ENCODE data around the gene FBXO9. TPM values are rescaled to one million over a fixed set of nuclear protein-coding genes. Genes with fewer than 3 reads are reported as not detected.

The FBXO9 gene
- total RNA-seq, 1 experiment from 2014 or later, result 68.4 TPM

DNA sequence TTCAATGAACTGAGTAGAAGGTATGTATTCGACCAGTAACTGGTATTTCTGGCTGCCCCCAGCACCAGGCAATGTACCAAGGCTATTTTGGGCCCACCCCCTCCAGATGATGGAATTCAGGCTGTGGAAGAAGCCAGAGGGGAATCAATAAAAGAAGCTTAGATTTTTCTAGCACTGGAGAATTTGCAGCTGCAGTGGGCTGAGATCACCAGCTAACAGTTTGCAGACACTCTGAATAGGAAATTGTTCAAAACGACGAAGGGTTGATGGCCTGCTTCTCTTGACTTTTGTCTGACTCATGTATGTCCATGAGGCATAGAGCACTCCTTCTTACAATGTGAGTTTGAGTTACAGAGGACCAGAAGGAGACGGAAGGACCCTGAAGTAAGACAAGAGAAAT, 32.4 kb upstream of the FBXO9 start:
- no peak overlapping the region for H4K8ac ChIP-seq (replicated peaks; ENCODE audit: insufficient read length, low read depth, low read length)
- no peak overlapping the region for H2BK20ac ChIP-seq (ENCODE audit: low read depth, low read length, poor library complexity, severe bottlenecking)
- H3K9me3 Mint-ChIP-seq, result no peaks in the 10 kb centered on the region
- H3K27me3 Mint-ChIP-seq (ENCODE audit: low read depth), result no peaks in the 10 kb centered on the region
- no peak overlapping the region for H3K27ac Mint-ChIP-seq
- H2BK120ac ChIP-seq (ENCODE audit: low read depth, low read length, poor library complexity, severe bottlenecking), result no peak overlapping the region
- no peak overlapping the region for H3K9ac ChIP-seq (ENCODE audit: extremely low read depth, insufficient read length, low read length)
- H3K56ac ChIP-seq (ENCODE audit: insufficient read length, low read depth, low read length), result no peak overlapping the region
- no CpG with 5 or more reads among the region's 4 CpGs for WGBS (ENCODE audit: extremely low coverage, insufficient read length, low lambda C conversion rate)
- H2AK5ac ChIP-seq (ENCODE audit: insufficient read length, low read length), result no peak overlapping the region
- no peak for DNase-seq
- H3K4me1 Mint-ChIP-seq, result no peaks in the 10 kb centered on the region
- TF ChIP-seq, protein P1, sequence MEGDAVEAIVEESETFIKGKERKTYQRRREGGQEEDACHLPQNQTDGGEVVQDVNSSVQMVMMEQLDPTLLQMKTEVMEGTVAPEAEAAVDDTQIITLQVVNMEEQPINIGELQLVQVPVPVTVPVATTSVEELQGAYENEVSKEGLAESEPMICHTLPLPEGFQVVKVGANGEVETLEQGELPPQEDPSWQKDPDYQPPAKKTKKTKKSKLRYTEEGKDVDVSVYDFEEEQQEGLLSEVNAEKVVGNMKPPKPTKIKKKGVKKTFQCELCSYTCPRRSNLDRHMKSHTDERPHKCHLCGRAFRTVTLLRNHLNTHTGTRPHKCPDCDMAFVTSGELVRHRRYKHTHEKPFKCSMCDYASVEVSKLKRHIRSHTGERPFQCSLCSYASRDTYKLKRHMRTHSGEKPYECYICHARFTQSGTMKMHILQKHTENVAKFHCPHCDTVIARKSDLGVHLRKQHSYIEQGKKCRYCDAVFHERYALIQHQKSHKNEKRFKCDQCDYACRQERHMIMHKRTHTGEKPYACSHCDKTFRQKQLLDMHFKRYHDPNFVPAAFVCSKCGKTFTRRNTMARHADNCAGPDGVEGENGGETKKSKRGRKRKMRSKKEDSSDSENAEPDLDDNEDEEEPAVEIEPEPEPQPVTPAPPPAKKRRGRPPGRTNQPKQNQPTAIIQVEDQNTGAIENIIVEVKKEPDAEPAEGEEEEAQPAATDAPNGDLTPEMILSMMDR (conservative IDR thresholded peaks at IDR 0.05), result no peak
- H3K18ac ChIP-seq (ENCODE audit: insufficient read length, low read depth, low read length), result no peak overlapping the region
- no peak overlapping the region for H2BK5ac ChIP-seq (ENCODE audit: insufficient read length, low read length)
- H3K27me3 ChIP-seq (ENCODE audit: insufficient read depth, low read length), result no peaks in the 10 kb centered on the region
- no peak overlapping the region for H4K5ac ChIP-seq (ENCODE audit: insufficient read length, low read depth, low read length)
- H3K23me2 ChIP-seq (ENCODE audit: insufficient read length, low read depth, low read length, poor library complexity, severe bottlenecking), result no peaks in the 10 kb centered on the region
- H2BK15ac ChIP-seq (ENCODE audit: low read depth, low read length), result no peak overlapping the region
- no peak overlapping the region for H4K91ac ChIP-seq (ENCODE audit: insufficient read length, low read depth, low read length)
- no peak overlapping the region for H3K14ac ChIP-seq (ENCODE audit: insufficient read depth, low read length)
- no peak overlapping the region for H3T11ph ChIP-seq (ENCODE audit: low read length)
- H3K23ac ChIP-seq (ENCODE audit: insufficient read length, low read depth, low read length), result no peak overlapping the region
- no peak overlapping the region for H3K27ac ChIP-seq (ENCODE audit: insufficient read length, low read depth, low read length)
- H3K79me2 ChIP-seq (ENCODE audit: insufficient read depth, low read length), result no peaks in the 10 kb centered on the region
- H3K79me1 ChIP-seq (ENCODE audit: insufficient read depth, low read depth, low read length, poor library complexity, severe bottlenecking), result no peaks in the 10 kb centered on the region
- no peaks in the 10 kb centered on the region for H4K20me1 ChIP-seq (ENCODE audit: control insufficient read depth, insufficient read depth, insufficient read length)
- no peak overlapping the region for H3K4me2 ChIP-seq (ENCODE audit: insufficient read depth, insufficient read length, low read length)
- peaks cover 0 to 35% (median 23%) of the 10 kb centered on the region in 3 experiments; a peak in 5 of 7 replicates for H3K36me3 Mint-ChIP-seq (ENCODE audit: insufficient read depth in 1 of 3, low read depth in 3 of 3)
- H3K4me3 Mint-ChIP-seq, result no peak overlapping the region
- no peaks in the 10 kb centered on the region for H3K9me3 ChIP-seq (ENCODE audit: control insufficient read depth, low read depth, low read length)
- no peak overlapping the region for H3K4ac ChIP-seq (ENCODE audit: low read depth, low read length)
- H3K4me1 ChIP-seq (ENCODE audit: insufficient read depth, low read length), result no peaks in the 10 kb centered on the region
- H2BK12ac ChIP-seq (ENCODE audit: insufficient read length, low read depth, low read length), result no peak overlapping the region
- no peak overlapping the region for H2AFZ ChIP-seq (ENCODE audit: low read length)
